Measurements from ENCODE around the gene SCYL2.
"Not testable (repeated sequence)": the region's sequence is repeated elsewhere in the genome, so short reads cannot be mapped to it uniquely, and the experiment has no call there.

Gene SCYL2

DNA sequence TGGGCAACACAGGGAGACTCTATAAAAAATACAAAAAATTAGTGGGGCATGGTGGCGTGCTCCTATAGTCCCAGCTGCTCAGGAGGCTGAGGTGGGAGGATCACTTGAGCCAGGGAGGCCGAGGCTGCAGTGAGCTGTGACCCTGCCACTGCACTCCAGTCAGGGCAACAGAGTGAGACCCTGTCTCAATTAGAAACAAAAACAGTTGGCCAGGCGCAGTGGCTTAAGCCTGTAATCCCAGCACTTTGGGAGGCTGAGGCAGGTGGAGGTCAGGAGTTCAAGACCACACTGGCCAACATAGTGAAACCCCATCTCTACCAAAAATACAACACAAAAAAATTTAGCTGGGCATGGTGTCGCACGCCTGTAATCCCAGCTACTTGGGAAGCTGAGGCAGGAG lies 1.9 kb upstream of the SCYL2 start:
- DNase-seq, result not testable (repeated sequence)

DNA sequence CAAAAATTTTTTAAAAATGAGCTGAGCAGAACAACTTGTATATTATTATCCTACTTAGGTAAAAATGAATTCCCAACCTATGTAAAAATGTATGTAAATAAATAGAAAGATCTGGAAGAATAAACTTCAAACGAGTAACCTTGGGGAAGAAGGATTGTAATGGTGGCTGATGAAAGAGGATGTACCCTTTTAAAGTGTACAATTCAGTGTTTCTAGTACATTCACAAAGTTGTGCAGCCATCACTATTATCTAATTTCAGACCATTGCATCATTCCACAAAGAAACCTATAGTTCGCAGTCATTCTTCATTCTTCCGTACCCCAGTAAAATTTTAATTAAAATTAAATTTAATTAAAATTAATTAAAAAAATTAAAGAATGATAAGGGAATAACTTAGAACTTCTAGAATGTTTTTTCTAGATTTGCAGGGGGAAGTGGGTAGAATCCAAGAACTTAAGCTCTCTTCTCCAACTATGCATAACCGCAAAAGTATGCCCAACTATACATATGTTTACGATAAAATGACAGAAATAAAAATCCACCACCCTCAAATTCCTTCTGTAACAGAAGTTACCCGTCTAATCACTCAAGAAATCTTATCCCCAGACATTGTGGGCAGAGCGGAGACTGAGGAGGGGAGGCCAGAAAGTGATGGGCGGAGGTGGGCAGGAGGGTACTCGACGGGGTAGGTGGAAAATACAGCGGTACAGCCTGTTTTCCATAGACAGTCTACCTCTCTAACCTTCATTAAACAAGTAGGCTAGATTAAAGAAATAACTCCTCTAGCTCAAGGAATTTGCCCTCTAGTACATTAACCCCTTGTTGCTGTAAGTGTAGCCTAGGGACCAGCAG lies 1.0 kb upstream of the SCYL2 start:
- DNase-seq, result no peak

DNA sequence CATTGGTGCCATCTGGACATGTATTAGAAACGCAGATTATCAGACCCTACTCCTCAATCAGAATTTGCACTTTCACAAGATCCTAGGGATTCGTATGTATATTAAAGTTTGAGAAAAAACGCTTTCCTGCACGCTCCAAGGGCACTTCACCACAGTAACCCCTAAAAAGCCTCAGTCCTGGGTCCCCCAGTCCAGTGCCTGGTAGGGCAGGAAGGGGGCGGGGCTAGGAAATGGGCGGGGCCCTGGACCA lies 467 bp upstream of the SCYL2 start:
- no peak for DNase-seq

DNA sequence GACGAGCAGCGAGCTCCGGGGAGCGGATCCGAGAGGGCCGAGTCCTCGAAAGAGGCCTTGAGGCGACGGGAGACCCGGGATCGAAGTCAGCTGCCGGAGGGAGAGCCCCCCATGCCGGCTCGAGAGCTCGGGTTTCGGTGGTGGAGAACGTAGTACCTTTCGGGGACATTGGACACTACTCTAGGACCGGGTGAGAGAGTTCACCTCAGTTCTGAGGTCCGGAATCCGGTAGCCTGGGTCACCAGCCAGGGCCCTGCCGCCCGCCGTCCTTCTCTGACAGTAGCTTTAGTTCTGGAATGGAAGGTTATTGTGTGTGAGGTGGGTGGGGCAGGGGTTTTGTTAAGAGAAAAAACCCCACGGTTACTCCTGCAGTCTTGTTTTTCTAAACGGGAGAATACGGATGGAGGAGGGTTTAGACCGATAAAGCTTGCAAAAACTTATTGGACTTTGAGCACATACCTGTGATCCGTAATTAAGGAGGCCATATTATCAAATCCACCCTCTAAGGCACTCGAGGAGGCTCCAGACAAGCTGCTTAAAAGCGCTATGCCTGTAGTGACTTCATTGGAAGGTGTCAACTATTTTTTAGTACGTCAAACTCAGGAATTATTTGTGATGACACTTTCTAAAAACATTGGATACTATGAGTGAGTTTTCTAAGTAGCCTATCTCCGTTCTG lies 765 bp downstream of the SCYL2 start:
- DNase-seq, result no peak

DNA sequence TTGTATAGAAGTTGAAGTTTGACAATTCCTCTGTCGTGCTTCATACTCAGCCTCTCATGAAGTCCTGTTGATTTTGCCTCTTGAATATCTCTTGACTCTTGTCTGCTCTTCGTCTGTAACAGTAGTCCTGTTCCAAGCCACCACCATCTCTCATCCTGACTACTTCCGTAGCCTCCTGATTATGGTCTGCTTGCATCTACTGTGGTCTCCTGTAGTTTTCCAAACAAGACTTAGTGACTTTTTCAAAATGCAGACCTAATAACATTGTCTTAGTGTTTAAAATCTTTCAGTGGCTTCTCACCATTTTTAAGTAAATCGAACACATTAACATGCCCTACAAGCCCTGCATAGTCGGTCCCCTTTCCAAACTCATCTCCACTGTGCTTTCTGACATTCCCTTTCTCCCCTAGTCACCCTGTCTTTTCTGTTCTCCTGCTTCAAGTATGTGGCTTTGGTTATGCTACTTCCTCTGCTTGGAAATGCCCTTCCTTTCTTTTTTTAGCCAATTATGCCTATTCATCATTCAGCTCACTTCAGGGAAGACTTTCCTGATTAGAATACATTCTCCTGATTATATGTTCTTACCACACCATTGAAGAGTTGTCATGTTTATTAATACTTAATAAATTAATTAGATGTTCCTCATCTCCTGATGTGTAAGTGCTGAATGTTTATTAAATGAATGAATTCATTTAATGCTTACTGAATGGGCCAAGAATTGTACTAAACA lies 2.0 kb downstream of the SCYL2 start:
- DNase-seq, result no peak

DNA sequence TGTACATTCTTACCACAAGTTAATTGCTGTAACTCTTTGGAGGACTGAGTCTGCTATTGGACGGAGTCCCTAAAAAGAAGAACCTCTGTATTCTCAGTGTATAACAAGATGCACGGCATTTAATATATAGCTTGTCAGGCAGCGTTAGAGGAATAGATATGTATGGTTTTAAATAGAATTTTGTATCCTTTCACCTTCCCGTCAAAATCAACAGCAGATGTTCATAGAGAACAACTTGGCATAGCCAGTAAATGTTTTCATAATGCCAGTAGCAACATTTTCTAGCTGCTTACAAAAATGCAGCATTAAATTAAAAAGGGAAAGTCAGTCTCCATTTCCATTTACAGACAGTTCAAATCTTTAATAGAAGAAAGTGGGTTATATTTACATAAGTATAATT lies 6.8 kb downstream of the SCYL2 start:
- no peak for DNase-seq

DNA sequence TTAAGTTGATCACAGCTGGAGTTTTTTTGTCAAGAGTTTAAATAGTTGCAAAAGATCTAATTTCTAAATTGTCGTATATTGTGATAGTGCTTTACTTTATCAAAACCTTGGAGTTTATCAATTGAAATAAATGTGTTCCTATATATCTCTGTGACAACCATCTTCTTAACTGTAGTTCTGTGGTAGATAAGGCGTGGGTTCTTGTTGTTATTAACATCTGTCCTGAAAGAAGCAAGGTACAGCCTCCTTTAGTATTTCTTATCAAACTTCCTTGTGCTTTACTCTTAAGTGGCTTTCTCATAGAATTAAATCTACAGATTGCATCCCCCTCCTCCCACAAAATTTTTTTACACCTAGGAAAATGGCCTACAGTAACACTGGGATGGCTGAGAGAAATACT lies 7.3 kb downstream of the SCYL2 start:
- no peak for DNase-seq

DNA sequence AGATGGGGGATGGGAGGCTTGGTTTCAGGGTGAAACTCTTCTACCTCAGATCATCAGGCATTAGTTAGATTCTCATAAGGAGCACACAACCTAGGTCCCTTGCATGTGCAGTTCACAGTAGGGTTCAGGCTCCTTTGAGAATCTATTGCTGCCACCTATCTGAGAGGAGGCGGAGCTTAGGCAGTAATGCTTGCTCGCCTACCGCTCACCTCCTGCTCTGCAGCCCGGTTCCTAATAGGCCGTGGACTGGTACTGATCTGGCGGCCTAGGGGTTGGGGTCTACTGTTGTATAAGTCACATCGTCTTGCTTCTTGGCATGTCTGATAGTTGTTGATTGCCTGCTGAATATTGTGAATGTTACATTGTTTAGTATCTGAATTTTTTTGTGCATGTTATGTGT lies 12.2 kb downstream of the SCYL2 start:
- DNase-seq, result no peak

DNA sequence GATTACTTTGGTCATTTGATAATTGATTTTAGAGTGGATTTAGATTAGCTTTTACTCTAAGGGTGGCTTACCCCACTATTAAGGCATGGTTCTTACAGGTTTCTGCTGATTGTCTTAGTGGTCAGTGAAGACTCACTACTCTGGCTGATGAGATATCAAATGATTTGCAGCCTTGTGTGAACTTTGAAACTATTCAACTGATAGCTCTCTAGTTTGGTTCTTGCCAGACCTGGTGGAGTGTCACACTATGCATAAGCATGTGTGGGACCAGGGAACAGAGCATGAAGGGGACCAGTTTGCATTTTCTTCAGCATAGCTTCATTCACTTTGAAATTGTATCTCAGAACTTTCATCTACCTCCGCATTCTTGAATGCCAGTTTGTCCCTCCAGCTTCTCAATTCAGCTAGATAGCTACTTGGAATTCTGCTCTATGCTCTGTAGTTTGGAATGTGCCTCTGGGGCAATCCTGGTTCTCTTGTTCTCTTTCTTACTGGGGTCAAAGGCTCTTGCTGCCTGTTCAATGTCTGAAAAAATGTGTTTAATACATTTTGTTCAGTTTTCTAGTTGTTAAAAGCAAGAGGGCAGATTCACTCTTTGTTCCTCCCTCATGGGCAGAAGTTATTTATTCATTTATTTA lies 12.7 kb downstream of the SCYL2 start:
- DNase-seq, result no peak

DNA sequence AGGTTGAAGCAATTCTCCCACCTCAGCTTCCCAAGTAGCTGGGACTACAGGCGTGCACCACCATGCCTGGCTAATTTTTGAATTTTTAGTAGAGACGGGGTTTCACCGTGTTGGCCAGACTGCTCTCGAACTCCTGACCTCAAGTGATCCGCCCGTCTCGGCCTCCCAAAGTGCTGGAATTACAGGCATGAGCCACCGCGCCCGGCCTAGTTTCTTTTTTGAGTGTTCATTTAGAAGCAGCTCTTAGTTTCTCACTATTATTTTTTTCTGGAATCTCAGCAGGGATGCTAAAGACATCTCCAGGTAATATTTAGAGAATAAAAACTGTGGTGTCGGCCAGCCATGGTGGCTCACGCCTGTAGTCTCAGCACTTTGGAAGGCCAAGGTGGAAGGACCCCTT lies 17.6 kb downstream of the SCYL2 start:
- DNase-seq, result not testable (repeated sequence)

DNA sequence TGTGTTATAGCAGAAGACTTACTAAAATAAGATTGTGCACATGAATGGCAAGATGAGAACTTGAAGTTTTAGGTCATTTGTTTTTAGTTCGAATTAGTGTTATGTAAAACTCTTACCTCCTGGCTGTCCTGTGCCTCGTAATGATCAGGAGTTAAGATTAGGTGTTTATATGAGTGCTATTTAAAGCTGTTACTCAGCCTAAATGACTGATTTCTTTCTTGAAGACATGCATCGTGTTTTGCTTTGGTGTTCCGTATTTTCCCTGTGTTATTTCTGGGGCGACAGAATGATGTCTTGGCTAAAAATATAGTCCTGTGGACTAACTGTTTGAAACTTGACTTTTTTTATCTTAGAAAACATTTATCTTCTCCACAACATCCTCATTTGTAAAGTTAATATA lies 22.1 kb downstream of the SCYL2 start:
- no peak for DNase-seq

DNA sequence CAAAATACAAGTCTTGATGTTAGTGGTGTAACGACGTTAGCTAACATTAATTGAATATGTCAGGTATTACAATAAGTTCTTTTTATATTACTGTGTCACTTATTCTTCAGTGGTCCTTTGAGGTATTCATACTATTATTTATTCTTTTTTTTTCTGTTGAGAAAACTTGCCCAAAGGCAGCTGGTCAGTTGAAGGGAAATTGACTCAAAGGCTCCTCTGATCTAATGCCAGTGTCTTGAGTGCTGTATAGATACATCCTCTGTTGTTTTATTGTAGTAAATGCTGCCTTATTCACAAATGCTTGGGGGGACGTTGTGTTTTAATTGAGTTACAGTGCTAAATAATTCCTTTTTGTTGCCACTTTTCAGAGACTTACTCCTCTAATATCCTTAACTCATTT lies 23.0 kb downstream of the SCYL2 start:
- no peak for DNase-seq

DNA sequence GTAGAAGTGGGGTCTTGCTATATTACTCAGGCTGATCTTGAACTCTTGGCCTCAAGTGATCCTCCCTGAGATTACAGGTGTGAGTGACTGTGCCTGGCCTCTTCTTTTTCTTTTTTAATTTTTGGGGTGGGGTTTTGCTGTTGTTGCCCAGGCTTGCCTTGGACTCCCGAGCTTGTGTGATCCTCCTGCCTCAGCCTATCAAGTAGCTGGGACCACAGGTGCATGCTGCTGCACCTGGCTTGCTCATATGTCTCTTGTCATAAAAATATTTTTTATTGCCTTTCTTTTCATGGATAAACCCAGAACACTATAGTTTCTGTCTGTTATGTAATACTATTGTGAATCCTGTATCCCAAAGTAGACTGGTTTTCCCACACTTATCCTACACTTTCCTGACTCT lies 26.0 kb downstream of the SCYL2 start:
- no peak for DNase-seq

DNA sequence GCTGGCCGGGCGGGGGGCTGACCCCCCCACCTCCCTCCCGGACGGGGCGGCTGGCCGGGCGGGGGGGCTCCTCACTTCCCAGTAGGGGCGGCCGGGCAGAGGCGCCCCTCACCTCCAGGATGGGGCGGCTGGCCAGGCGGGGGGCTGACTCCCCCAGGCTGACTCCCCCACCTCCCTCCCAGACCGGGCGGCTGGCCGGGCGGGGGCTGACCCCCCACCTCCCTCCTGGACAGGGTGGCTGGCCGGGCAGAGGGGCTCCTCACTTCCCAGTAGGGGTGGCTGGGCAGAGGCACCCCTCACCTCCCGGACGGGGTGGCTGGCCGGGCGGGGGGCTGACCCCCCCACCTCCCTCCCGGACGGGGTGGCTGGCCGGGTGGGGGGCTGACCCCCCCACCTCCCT lies 27.4 kb downstream of the SCYL2 start:
- DNase-seq, result not testable (repeated sequence)

DNA sequence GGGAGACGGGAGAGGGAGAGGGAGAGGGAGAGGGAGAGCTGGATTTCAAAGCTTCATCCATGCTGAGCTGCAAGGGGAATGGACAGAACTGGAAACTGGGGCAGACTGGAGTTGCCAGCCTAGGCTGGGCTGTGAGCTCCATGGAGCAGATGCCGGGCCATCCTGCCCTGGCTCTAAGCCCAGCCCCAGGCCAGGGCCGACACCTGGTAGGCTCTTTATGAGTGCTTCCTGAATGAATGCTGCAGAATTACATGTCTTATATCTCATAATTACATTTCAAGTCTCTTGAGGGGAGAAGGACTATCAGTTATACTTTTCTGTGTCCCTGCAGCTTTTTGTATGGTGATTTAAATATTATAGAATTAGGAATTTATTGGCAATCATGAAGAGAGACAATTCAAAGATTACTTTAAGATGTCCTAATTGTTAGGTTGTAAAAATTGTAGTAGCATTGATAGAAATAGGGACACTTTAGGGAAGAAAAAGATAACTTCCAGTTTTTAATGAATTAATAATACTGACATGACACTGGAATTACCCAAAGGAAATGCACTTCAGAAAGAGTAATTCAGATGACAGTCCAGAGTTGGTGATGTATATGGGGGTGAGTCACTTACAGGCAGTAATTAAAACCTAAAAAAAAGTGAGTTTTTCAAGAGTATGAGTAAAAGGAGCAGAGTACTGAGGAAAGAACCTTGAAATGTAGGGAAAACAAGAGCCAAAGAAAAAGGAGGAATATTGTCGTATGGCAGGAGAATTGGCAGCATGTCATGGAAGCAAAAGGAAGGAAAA lies 29.0 kb downstream of the SCYL2 start:
- no peak for DNase-seq

DNA sequence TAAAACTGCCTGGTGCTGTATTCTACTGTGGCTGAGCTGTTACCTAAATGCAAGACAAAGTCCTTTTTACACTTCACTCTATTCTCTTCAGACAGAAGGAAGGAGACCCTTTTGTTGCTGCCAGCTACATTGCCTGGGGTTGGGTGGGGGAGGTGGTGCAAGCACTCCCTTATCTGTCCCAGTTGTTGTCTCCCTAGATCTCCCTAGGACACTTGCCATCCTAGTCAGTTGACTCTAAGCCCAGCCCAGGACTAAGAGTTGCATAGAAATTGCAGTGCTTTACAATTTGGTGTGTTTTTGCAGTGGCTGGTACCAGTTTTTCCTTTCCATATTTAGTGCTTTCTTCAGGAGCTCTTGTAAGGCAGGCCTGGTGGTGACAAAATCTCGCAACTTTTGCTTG lies 35.1 kb downstream of the SCYL2 start:
- DNase-seq, result no peak

DNA sequence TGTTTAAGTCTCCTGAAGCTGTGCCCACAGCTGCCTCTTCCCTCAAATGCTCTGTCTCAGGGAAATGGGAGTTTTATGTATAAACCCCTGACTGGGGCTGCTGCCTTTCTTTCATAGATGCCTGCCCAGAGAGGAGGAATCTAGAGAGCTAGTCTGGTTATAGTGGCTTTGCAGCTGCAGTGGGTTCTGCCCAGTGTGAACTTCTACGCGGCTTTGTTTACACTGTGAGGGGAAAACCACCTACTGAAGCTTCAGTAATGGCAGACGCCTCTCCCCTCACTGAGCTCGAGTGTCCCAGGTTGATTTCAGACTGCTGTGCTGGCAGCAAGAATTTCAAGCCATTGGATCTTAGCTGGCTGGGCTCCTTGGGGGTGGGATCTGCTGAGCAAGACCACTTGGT lies 36.9 kb downstream of the SCYL2 start:
- no peak for DNase-seq

DNA sequence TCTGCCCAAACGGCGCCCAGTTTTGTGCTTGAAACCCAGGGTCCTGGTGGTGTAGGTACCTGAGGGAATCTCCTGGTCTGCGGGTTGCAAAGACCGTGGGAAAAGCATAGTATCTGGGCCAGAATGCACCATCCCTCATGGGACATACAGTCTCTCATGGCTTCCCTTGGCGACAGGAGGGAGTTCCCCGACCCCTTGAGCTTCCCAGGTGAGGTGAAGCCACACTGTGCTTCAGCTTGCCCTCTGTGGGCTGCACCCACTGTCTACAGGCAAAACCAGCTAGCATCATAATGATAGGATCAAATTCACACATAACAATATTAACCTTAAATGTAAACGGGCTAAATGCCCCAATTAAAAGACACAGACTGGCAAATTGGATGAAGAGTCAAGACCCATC lies 37.4 kb downstream of the SCYL2 start:
- DNase-seq, result not testable (repeated sequence)

DNA sequence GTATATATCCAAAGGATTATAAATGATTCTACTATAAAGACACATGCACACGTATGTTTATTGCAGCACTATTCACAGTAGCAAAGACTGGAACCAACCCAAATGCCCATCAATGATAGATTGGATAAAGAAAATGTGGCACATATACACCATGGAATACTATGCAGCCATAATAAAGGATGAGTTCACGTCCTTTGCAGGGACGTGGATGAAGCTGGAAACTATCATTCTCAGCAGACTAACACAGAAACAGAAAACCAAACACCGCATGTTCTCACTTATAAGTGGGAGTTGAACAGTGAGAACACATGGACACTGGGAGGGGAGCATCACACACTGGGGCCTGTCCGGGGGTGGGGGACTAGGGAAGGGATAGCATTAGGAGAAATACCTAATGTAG lies 41.2 kb downstream of the SCYL2 start:
- DNase-seq, result not testable (repeated sequence)

DNA sequence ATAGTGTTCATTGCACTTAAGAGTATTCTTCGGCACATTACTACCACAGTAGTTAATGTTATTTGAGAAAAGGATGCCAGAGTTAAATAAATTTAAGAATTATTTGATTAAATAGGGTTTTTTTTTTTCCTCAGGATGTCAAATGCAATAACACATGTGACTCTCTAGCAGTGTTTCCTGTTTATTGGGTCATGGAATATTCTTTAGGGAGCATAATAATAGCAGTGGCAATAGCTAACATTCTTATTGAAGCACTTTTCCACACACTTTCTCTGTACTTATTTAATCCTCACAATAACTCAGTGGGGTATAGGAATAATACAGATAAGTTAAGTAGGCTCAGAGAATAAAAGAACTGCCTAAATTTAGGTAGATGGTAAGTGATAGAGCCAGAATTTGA lies 44.3 kb downstream of the SCYL2 start:
- DNase-seq, result no peak

DNA sequence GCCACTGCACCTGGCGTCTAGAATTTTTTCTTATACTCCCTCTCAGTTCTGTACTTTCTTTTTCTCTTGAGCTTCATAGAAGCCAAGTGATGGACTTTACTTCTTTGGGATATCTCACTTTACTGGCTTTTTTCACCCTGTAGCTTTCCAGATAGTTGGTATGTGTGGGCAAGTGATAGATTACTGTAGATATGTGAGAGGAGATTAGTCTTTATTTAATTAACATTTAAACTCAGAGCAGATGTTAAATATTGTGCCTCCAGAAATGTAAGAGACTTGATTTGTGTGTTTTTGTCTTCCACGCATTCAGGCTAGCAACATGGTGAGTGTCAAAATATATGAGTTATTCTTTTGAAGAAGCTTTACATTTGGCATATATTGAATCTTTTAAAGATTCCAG lies 50.4 kb downstream of the SCYL2 start:
- no peak for DNase-seq

DNA sequence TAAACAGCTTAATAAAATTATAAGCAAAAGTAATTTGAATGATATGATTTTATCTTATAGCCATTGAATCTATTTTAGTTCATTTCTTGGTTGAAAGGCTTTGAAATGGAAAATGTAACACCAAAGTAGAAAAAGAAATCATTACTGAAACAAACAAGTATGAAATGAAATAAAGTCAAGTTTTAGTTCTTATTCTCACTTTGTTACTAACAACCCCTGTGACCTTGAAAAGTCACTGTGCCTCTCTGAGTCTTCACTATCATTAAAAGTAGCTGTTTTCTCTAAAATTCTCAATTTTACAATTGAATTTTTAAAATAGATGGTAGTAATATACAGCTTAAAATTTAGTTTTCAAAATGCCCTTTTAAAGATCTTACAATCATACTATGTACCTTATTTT lies 57.5 kb downstream of the SCYL2 start:
- DNase-seq, result no peak

DNA sequence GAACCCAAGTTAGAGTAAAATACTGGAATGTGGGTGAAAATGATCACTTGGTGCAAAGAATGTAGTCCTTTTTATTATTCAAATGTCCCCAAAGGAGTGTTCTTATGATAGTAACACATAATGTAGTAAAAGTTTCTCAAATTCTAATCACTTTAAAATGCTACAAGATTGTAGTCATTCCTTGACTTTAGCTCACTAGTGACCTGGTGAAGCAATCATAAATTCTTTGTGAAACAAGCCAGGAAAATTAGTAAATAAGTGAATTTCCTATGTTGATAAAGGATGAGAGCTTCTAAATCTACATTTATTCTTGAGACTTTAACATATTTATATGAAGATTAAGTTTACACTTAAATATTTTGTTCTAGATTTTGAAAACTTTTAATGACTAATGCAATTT lies 59.2 kb downstream of the SCYL2 start:
- DNase-seq, result no peak
